Fibroblast of skin of back (primary cell): ENCODE data around the gene TP53INP2.
A peak's percentile ranks its signal among the peaks of the same experiment; 100 is the strongest.
"Not testable (repeated sequence)": the region's sequence is repeated elsewhere in the genome, so short reads cannot be mapped to it uniquely, and the experiment has no call there.

Experiments used
- DNase-seq: peaks from one replicate; pipeline ENCODE4 v3.0.0-alpha.2; 2013

Gene TP53INP2

DNA sequence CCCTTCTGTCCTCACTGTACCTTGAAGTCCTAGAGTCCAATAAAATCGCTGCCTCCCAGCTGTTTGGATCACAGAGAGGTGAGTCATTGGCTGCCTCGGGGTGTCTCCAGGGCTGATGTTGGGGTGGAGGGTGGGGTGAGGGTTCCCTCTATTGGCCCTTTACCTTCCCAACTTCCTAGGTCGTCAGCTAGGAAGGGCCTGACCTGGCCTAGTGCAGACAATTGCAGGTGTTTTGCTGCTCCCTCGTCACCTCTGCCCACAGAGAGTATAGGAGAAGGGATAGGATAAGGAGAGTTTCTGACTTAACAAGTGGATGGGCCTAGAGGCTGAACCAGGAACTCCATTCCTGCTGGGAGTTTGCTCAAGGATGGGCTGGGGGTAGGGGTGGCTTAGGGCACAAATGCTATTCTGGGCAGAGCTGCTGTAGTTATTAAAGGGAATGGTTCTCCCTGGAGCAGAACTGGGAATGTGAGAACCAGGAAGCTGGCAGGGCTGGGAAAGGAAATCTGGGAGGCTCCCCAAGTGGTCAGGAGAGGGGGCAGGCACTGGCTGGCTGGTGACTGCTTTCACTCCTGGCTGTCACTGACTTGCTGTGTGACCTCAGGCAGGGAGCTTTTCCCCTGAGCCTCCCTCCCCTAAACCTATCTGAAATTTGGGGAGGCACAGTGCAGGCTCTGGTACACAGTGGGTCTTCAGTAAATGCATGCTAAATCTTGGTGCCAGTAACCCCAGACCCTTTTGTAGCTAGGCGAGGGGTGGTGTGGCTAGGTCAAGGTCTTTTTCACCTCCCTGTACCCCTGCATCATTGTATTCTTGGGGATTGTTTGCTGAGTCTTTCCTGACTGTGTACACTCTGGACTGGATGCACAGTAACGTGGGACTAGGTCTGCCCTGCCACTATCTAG lies 1.5 kb downstream of the TP53INP2 start:
- DNase-seq = peak; percentile 26

DNA sequence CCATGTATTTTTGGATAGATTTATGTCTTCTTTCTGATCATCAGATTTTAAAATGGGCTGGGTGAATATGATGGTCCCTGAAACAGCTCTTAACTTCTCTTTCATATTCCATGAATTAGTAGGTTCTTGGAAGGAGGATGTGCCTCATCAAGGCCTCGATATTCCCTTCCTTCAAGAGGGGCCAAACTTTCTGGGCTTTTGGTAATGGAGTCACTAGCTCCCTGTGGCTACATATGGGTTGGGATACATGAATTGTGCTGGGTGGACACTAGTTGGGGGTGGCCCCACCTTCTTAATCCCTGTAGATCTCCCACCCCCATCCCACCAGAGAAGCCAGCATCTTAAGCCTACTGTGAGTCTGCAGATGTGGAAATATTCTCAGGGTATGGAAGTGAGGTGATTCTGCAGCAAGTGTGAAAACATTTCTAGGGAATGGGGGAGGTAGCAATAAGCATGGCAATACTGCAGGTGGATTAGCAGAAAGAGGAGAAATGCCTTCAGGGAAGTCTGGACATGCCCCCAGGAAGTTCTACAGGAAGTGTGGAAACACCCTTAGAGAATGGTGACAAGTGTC lies 2.2 kb downstream of the TP53INP2 start:
- no peak for DNase-seq

DNA sequence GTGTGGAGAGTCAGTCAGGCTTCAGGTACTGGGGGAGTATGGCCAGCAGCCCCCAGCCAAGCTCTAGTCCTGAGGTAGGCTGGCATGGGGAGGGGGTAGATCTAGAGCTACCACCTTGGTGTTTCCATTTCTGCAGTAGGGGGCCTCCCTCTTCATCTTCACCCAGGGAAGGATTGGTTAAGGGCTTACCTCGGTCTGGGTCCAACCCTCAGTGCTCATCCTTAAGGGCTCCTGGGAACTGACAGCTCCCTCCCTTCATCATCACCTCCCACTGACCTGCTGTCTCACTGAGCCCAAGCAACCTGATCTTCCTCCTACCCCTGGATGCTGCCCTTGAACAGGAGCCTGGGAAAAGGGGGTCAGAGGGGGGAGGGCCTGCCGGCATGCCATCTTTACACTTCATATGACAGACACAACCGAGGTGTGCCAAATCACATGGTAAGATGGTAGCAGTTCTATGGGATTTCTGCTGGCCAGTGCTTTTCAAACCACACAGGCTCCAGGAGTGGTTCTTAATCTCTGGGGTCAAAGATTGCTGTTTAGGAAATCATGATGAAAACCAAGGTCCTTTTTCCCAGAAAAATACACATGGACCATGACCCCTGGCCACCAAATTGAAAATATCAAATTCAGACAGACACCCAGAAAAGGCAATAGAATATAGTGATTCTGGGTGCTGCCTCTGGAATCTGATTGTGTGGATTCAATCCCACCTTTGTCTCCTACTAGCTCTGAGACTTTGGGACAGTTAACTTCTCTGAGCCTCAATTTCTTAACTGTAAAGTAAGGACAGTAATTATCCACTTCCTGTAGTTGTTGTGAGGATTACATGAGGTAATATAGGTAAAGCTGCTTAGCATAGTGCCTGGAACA lies 3.0 kb downstream of the TP53INP2 start:
- DNase-seq = no peak

DNA sequence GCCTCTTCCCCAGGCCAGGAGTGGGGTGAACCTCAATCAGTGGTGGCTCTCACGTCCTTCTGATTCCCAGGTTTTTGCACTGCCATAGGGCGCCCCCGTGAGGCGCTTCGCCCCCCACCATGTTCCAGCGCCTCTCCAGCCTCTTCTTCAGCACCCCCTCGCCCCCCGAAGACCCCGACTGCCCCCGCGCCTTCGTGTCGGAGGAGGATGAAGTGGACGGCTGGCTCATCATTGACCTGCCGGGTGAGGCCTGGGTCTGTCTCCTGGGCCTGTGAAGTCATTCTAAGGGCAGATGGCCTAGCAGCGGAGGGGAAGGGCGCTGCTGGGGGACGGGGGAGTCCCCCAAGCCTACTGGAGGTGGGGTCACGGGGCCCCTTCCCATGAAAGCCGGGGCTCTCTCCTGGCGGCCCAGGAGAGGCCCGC lies 4.5 kb downstream of the TP53INP2 start:
- peak; percentile 12 for DNase-seq

GRCh38 chr20:34709044-34709830 lies 5.1 kb downstream of the TP53INP2 start:
- DNase-seq = peak; percentile 67

DNA sequence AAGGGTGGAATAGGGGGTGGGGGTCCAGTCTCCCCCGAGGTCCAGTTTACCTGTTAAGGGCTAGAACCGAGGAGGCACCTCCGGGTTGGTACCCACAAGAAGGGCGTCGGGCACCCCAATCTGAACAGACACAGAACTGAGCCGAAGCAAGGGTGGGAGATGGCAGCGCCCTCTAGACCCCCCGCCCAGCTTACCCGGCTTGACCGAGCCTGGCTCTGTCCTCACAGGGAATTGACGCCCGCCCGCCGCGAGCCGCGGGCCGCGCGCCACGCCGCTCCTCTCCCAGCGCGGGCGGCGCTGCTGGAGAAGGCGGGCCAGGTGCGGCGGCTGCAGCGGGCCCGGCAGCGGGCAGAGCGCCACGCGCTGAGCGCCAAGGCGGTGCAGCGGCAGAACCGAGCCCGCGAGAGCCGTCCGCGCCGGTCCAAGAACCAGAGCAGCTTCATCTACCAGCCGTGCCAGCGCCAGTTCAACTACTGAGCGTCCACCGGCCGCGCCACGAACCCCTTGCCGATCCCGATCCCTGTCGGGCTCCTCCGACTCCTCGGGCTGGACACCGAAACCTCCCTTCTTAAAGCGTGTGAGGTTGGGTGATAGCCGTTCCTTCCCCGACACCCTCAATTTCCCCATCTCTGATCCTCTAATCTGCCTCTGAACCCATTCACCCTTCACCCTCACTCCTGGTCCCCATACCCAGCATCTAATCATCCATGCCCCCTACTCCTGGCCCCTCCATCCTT lies 5.9 kb downstream of the TP53INP2 start:
- DNase-seq = no peak

GRCh38 chr20:34710568-34710839 lies 6.4 kb downstream of the TP53INP2 start:
- DNase-seq = no peak

- DNase-seq = no peak
Measured at GRCh38 chr20:34710861-34711574, 6.9 kb downstream of the TP53INP2 start.

DNA sequence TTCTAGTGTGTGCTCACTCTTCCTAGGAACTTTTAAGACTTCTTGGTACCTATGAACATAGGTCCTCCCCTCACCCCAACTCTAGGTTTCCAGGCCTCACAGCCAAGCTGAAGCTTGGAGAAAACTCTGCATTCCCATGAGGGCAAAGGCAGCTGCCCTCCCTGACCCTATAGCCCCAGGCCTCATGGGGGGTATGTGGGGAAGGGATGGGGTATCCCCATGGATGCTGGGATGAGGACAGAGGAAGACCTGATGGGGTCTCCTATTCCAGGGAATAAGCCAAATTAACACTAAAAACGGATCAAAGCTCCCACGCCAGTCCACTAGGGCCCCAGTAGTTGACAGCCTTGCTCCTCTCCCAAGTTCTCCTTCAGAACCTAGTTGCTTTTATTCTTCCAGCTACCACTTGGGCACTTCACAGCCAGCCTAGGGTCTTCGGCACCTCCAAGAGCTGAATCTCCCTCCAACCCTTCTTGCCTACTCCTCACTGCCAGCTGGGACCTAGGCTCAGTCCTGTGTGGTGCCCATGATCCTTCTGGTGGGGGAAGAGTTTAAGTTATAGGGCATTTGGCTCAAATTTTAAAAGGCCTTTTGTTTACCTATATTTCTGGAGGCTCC lies 7.8 kb downstream of the TP53INP2 start:
- no peak for DNase-seq

DNA sequence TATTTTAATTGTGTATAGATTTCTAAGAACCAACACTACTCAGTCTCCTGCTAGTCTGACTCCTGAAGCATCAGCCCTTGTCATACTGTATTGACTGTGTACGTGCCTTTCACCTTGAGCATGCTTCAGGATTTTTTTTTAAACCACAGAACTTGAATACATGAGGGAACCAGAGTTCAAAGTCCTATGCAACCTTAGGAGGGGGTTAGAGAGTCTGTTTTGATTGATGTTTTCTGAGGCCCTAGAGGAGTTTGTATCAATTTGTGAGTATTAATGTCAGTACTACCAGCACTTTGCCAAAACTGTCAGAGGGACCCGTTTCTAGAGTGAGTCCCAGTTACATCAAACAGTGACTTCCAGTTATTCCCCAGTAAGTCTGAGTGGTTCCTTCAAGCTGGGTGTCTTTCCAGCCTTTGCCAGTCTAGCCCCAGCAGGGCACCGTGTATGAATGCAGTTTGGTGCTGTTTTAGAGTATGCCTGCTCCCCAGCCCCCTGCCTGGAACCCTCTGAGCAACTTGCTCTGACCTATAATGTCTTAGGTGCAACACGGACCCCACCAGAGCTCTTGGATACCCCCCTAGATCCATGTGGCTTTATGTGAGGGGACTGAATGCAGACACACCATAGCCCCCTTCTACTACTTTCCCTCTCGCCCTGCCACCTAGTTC lies 8.5 kb downstream of the TP53INP2 start:
- no peak for DNase-seq

- peak; percentile 100 for DNase-seq
Measured at GRCh38 chr20:34713194-34713943, 9.2 kb downstream of the TP53INP2 start.

DNA sequence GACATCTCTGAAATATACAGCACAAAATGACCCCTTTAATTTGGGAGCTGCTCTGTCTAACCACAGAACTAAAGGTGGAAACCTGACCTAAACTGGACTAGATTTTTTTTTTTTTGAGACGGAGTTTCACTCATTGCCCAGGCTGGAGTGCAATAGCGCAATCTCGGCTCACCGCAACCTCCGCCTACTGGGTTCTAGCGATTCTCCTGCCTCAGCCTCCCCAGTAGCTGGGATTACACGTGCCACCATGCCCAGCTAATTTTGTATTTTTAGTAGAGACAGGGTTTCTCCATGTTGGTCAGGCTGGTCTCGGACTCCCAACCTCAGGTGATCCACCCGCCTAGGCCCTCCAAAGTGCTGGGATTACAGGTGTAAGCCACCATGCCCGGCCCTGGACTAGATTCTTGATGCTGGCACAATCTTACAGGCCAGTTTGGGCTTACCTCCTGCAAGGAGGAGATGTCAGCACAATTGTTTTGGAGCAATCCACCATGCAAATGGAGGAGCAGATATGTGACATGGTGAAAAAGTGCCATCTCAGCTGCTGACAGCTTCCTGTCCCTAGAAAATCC lies 9.9 kb downstream of the TP53INP2 start:
- DNase-seq = not testable (repeated sequence)

DNA sequence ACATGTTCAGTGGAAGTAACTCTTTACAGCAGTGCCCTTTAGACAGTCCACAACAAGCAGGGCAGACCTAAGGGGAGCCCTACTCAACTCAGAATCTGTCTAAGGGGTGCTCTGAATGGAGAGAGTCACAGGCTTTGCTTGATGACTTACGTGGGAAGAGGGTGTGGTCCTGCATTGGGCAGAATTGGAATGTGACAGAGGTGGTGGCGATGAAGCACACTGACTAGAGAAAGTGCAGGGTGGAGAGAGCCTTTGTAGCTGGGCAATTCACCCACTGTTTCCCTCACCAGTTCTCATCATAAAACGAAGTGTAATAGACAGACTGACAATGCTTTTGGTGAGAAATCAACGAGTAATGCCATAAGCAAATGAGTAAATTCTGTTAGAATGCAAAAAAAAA lies 11.2 kb downstream of the TP53INP2 start:
- DNase-seq = peak; percentile 27

DNA sequence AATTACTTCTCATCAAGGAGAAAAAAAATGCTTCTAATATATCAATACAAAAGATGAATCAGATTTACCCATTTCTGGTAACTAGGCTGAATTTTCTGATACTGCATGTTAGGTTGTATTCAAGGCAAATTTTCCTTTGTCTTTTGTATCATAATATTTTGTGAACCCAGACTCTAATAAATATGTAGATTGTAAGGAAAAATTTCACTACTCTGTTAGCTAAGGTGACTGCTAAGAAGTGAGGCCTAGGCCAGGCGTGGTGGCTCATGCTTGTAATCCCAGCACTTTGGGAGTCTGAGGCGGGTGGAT lies 12.7 kb downstream of the TP53INP2 start:
- DNase-seq = no peak

- DNase-seq = no peak
Measured at GRCh38 chr20:34717230-34718095, 13.3 kb downstream of the TP53INP2 start.

DNA sequence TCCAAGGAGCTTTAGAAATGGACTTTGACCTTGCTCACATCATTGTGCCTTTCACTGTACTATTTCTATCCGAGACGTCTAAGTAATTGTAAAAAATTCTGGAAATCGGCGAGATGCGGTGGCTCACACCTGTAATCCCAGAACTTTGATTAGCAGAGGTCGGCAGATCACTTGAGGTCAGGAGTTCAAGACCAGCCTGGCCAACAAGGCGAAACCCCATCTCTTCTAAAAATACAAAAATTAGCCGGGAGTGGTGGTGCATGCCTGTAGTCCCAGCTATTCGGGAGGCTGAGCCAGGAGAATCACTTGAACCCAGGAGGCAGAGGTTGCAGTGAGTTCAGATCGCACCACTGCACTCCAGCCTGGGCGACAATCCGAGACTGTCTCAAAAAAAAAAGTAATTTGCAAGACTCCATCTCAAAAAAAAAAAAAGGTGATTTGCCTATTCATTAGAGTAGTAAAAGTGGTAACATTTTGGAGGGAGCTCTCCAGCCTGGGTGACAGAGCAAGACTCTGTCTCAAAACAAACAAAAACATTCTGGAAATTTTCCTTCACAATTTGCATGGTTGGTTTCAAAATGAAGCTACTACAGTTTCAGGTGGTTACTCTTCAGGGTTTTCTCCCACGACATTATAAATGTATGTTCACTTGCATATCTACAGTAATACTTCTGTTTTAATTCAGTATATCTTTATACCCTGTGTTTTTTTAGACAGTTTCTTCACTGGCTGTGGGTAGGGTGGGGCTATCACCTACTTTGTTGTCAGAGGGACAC lies 15.3 kb downstream of the TP53INP2 start:
- not testable (repeated sequence) for DNase-seq

- DNase-seq = no peak
Measured at GRCh38 chr20:34720266-34720665, 16.1 kb downstream of the TP53INP2 start.
